GM19238 (cell line): ENCODE data around the gene IQSEC1.

Experiments
- DNase-seq: peaks from one replicate; pipeline ENCODE4 v3.0.0; 2011; ENCODE audit warnings: low spot score; ENCODE audit not compliant: insufficient read length

IQSEC1 gene

GRCh38 chr3:13073326-13074005, at the start of gene IQSEC1:
Gene IQSEC1, minus strand, starts transcription at chr3:13073429. Its CDS starts 415 bp downstream, at chr3:13073014.
- peak; percentile 82 for DNase-seq

DNA sequence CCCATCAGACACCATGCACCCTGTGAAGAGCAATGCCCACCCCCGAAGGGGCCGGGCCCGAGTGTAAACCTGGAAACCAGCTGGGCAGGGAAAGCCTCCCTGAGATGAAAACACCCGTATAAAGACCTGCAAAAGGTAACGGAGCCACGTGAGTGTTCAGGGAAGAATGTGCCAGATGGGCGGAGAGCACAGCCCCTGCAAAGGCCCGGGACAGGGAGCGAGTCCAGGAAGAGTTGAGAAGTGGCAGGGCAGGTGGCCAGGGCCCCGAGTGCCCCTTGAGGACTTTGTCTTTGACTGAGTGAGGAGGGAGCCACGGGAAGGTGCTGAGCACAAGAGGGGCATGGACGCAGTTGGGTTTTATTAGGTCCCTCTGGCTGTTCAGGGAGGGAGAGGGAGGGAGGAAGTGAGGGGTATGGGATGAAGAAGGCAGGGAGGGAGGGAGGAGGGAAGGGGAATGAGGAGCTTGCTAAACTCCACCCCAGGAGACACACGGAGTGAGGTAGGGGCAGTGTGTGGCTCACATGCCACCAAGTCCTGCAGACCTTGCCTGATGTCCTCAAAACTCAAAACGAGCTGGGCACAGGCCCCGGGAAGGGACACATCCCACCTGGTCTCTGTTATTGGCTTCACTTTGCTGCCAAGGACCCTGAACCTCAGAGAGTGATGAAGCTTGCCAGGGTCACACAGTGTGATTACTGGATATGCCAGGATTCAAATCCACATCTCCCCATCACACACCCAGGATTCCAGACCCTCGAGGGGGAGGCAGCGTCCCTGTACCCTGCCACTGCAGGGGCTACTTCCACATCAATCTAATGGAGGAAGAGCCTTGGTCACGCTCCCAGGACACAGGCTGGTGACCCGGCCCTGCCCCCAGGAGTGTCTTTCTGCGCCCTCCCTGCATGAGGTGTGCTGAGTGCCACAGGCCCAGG, 49.1 kb upstream of the IQSEC1 start:
- no peak for DNase-seq

- no peak for DNase-seq
Measured at GRCh38 chr3:13121553-13122001, 48.3 kb upstream of the IQSEC1 start.

DNA sequence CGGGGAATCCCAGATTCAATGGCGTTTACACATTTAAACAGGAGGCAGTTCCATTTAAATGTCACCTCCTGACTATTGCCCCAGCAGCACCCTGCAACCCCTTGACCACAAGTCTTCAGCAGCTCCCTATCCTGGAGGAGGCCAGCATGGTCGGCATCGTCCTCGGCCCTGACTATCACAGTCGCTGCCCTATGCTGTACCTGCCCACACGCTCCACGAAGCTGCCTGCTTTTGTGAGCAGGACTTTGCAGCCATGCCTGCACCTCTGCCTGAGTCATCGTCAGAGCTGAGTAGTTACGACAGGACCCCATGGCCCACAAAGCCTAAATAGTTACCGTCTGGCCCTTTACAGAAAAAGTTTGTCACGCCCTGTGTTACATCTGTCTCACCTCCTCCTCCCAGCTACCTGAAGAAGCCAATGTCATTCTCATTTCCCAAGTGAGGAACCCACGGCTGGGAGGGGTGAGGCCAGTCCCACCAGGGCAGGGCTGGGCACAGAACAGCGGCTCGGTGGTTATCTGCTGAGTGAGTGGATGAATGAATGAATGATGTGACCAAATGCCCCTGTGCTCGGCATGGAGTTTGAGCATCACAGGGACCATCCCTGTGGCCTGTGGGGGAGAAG, 47.8 kb upstream of the IQSEC1 start:
- DNase-seq: no peak

DNA sequence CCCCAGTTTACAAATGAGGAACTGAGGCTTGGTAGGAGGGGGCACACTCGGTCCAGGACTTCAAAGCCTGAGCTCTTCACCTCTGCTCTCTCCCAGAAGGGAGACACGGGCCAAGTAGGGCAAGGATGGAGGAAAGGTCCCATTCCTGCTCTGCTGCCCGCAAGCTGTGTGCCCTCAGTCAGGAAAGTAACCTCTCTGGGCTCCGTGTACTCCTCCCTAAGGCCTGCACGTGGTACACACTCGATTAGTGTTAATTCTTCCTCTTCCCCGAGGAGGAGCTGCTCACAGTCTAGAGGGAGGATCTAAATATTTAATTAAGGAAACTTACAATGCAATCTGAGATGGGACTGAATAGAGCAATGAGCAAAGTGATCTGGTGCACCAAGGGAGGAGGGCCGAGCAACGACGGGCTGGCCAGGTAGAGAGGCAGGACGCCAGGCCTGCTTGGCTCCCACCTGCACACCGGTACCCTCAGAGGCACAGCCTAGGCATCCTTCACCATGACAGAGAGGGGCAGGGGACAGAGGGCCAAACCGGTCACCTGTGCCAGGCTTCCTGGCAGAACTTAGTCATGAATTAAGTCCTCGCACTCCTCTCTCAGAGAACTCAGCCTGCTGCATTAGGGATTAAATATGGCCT, 47.2 kb upstream of the IQSEC1 start:
- no peak for DNase-seq

GRCh38 chr3:13119471-13120220, 46.4 kb upstream of the IQSEC1 start:
- no peak for DNase-seq

DNA sequence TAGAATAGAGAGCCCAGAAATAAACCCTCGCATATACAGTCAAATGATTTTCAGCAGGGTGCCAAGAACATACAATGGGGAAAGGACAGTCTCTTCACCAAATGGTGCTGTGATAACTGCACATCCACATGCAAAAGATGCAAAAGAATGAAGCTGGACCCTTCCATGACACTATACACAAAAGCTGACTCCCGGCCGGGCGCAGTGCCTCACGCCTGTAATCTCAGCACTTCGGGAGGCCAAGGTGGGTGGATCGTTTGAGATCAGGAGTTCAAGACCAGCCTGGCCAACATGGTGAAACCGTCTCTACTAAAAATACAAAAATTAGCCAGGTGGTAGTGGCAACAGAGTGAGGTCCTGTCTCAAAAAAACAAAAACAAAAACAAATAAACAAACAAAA, 43.2 kb upstream of the IQSEC1 start:
- DNase-seq: no peak

GRCh38 chr3:13115991-13116390, 42.8 kb upstream of the IQSEC1 start:
- DNase-seq: no peak

GRCh38 chr3:13115576-13115910, 42.3 kb upstream of the IQSEC1 start:
- no peak for DNase-seq

DNA sequence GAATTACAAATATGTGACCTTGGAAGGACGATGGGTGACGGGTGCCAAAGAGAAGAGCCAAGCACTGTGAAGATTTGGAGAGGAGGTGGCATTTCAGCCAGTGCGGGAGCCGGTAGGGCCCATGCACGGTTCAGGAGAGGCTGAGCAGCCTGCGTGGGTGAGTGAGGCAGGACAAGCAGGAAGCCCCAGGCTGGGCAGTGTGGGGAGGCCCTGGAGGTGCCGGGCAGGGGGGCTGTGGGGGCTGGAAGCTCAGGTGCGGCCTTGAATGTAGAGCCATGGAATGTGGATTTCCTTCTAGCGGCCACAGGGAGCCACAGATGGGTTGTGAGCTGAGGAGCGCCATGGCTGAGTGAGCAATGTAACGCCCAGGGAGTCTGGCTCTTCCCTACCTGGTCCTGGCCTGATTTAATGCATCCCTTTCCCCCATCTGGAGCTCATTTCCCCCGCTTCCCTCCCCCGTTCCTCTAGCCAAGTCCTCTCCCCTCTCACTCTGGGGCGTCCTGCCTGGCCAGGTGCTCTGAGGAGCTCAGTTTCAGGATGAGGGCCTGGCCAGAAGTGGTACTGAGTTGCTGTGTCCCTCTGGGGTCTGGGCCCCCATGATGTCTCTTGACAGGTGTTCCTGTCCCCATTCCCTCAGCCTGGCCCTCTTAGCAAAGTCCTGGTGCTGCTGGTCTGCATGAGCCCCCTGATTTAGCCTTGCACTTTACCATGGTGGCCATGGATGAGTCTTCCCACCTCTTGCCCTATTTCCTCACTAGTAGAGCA, 41.8 kb upstream of the IQSEC1 start:
- DNase-seq: no peak

DNA sequence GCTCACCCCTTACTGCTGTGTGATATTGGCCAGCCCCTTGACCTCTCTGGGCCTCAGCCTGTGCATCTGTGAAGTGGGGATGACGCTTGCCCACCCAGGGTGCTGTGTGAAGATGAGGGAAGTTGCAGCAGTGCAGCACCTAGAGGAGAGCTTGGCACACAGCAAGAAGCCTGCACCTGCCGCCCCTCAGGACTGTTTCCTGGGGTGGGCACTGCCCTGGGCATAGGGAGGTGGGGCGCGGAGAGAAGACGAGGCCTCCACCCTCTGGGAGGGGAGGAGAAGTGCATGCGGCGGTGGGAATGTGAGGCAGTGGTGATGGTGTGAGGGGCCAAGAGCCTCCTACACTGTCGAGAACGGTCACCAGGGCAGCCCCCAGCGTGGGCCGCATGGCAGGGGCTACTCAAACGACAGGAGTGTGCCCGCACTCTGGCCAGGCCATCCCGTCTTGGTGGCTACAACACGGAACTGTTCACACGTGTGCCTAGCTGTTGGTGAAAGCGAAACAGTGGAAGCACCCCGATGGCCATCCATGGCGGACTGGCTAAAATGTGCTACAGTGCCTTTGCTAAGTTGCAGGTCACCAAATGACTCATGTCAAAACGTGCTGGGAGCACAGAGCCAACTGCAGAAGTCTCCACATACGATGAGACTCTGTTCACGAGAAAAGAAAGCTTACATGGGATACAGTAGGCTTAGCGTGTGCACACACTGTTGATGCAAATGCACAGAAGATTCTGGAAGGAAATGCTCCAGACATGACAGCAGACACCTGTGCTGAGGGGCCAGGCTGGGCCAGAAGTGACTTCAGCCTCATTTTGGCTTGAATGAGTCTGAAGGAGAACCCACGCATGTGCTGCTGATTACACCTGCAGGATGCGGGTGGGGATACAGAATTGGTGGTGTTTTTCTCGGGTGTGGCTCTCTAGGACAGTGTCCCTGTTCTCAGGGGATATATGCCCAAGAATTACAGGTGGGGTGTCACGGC, 40.4 kb upstream of the IQSEC1 start:
- no peak for DNase-seq

DNA sequence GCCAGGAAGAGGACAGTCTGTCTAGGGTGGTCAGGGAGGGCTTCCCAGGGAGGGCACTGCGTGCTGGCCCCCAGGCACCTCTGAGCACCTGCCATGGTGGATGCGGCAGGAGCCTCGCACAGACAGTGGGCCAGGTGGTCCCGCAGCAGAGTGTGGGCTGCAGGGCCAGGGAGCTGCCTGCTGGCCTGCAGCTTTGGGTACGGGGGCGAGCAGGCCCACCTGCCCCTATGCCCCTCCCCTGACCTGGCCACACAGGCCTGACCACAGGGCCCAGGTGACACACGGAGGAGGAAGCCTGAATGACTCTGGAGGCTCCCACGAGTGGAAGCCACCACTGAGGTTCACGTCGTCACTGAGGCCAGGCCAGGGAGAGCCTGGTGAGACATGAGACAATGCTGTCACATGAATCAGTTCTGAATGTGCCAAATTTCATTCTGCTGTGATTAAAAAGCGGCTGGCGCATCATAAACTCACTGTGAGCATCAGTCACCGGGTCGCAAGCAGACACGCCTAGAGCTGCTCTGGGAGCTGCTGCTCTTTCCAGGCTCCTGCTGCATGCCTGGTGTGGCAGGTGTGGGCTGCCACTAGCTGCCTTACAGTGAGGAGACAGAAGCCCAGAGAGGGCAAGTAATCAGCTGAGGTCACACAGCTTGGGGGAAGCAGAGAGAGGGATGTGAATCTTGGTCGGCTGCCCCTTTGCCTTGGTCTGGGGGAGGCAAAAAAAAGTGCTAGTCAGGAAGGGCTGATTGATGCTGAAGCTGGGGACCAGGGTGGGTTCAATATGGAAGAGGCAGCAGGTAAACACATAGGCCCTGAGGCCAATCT, 39.5 kb upstream of the IQSEC1 start:
- no peak for DNase-seq

DNA sequence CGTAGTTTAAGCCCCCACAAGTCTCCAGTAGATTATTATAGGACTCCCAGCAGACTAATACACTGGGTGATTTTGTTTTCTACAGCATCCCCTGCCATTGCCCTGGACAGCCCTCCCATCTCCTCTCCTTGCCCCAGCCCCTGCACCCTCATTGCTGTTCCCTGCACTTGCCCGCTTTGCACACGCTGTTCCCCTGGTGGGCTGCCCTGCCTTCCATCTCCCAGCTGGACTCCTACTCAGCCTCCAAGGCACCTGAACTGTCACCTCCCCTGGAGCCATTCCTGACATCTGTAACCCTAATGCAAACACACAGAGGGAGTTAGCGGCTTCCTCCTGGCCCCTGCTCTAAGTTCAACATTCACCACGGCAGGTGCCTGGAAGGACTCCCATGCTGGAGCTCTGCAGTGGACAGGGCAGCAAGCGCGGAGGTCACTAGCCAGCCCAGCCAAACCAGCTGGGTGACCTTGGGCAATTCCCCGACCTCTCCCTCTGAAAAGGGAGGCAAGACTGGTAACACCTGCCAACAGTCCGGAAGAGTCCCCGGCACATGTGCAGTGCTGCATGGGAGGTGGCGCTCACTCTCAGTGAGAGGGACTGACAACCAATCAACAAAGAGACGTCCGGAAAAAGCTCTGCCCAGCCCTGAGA, 38.8 kb upstream of the IQSEC1 start:
- no peak for DNase-seq

- DNase-seq: no peak
Measured at GRCh38 chr3:13111173-13111872, 38.1 kb upstream of the IQSEC1 start.

- peak; percentile 66 for DNase-seq
Measured at GRCh38 chr3:13110678-13111116, 37.5 kb upstream of the IQSEC1 start.

DNA sequence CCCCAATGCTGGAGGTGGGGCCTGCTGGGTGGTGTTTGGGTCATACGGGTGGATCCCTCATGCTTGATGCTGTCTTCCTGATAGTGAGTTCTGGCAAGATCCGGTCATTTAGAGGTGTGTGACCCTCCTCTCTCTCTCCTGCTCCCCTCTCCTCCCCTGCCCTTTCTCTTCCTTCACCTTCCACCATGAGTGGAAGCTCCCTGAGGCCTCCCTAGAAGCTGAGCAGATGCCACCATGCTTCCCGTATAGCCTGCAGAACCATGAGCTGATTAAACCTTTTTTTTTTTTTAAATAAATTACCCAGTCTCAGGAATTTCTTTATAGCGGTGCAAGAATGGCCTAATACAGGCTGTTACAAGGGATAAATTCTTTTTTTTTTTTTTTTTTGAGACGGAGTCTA, 36.3 kb upstream of the IQSEC1 start:
- no peak for DNase-seq

GRCh38 chr3:13108861-13109260, 35.6 kb upstream of the IQSEC1 start:
- DNase-seq: no peak
